DMS153 treated with DMSO at 0.1 percent for 48 hours (cell line): ENCODE data around the gene RGL1.
"Not testable (repeated sequence)": the region's sequence is repeated elsewhere in the genome, so short reads cannot be mapped to it uniquely, and the experiment has no call there.

ENCODE experiments used
- DNase-seq: peaks from one replicate; lab custom pipeline; 2025; ENCODE audit not compliant: unreplicated experiment; lab: John Stamatoyannopoulos, UW

Gene RGL1

DNA sequence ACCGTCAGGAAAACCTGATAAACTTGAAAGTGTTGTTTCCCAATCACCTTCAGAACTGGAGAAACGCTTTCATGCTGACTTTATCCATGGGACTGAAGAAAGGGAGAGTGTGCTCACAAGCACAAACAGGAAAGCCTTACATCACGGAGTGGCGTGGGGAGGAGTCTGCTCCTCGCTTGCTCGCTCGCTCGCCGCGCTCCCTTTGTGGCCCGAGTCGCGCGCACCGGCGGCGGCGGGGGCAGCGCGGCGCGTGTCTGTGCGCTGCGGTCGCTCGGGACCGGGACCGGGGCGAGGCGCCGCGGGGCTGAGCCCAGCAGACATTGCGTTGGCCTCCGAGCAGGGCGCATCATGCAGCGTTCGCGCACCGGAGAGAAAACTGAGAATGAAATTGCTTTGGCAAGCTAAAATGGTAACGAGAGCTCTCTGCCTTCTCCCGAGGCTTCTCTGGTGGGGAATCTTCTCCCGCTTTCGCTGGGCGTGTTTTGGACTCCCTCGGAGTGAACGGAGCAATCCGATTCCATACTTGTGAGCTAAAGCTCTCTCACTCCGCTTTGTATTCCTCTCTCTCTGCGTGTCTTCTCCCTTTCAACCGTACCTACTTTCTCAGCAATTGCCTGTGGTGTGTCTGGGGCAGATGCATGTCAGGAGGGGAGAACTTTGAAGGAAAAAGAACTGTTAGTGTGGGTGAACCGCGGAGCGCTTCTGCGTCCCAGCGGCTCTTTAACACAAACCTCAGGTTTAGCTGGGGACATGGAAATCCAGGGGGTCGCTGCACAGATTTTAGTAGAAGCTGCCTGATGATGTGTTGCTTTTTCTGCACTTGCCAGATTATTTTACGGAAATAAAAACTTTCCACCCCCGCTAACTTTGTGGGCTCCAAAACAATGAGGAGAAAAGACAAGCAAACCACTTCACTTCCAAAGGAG is at the start of gene RGL1:
RGL1 (plus strand) TSS at position 205 of the 926 bp plus-strand sequence; CDS start at position 383, 178 bp downstream.
- peak; percentile 55 for DNase-seq

- DNase-seq: no peak
Measured at GRCh38 chr1:183756326-183756725, 48.6 kb upstream of the RGL1 start.

DNA sequence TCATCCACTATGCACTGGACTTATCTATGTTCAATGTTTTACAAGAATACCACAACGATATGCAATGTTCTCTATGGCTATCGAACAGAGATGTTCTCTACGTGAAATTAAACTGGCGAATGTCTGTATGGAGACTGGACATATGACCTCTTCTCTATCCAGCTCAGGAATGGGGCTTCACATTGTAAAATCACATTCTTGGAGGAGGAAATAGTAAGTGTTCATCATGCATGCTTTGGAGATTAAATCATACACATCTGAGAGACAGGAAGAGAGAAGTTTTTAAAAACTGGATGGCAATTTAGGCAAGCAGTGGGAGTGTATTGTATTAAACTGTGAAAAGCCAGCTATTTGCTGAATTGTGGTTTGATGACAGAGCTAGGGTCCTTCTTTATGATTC is 47.9 kb upstream of the RGL1 start:
- DNase-seq: no peak

DNA sequence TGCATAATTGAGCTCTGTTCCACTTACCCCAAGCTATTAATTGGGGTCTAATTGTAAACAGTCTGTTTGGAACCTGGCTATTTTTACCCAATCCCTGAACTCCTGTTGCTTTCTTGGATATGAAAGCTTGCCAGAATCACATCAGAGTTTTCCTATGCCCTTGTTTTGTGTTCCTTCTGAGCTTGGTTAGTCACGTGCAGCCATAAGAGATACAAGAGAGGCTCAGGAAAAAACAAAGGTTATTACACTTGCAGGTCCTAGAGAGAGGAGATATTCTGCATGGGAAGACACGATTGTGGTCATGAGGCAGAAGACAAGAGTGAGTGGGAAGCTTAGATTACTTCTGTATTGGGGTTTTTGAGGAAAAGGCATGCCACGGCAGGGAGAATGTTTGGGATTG is 46.0 kb upstream of the RGL1 start:
- DNase-seq: no peak

DNA sequence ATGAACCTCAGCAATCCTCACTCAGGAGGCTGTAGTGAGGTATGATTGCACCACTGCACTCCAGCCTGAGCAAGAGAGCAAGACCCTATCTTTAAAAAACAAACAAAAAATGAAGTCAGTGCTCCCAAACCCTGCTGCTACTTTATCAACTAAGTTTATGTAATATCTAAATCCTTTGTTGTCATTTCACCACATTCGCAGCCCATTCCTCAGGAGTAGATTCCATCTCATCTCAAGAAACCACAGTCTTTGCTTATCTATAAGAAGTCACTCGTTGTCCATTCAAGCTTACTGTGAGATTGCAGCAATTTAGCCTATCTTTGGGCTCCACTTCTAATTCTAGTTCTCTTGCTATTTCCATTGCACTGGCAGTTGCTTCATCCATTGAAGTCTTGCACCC is 44.3 kb upstream of the RGL1 start:
- DNase-seq: no peak

GRCh38 chr1:183761871-183762270 is 43.0 kb upstream of the RGL1 start:
- DNase-seq: no peak

GRCh38 chr1:183762856-183763255 is 42.1 kb upstream of the RGL1 start:
- not testable (repeated sequence) for DNase-seq

DNA sequence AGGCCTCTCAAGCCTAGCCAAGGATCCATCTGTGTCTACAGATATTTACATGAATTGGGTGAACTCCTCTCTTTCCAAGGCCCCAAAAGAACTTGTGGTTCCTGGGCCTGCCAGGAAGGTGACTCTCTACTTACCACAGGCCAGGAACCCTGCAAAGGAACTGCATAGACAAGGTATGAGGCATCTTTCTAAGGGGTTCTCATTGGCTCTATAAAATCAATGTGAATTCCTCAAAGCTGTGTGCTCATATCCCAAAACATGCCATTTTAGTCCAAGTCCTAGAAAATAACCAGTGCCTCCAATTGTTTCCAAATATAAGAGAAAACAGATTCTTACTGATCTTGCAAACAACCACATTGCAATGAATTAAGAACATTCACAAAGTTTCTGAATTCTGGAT is 39.9 kb upstream of the RGL1 start:
- no peak for DNase-seq

- no peak for DNase-seq
Measured at GRCh38 chr1:183769956-183770815, 34.7 kb upstream of the RGL1 start.

DNA sequence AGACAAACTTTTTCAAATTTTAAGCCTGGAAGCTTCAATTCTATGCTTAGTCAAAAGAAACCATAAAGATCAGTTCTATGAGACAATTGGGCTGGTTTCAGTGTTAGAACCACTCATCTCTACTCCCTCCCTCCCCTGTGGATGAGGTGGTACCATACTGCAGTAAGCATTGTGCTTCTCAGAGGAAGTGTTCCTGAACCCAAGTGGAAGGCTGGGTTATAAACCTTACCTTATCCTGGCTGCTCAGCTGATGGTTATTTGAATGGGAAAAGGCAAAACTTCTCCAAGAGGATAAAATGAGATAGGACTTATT is 34.1 kb upstream of the RGL1 start:
- DNase-seq: no peak

- DNase-seq: no peak
Measured at GRCh38 chr1:183773482-183774274, 31.2 kb upstream of the RGL1 start.

- DNase-seq: no peak
Measured at GRCh38 chr1:183774938-183775337, 30.0 kb upstream of the RGL1 start.

DNA sequence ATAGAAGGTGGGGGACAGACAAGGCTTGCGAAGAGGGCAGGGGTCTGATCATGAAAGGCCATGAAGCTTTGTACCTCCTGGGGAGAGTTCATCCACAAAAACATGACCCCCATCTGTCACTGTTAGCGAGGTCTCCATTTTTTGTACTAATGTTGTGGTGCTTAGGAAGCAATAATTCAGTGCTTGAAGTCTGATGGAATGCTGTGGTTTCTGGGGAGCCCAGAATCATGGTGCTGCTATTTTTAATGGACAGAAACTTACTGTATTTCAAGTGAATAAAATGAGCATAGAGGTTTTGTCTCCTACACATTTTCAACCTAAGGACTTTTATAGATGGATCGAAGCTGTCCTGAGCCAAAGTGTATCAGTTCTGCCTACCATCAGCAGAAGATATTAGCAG is 28.2 kb upstream of the RGL1 start:
- DNase-seq: no peak

GRCh38 chr1:183777328-183777727 is 27.6 kb upstream of the RGL1 start:
- DNase-seq: no peak

DNA sequence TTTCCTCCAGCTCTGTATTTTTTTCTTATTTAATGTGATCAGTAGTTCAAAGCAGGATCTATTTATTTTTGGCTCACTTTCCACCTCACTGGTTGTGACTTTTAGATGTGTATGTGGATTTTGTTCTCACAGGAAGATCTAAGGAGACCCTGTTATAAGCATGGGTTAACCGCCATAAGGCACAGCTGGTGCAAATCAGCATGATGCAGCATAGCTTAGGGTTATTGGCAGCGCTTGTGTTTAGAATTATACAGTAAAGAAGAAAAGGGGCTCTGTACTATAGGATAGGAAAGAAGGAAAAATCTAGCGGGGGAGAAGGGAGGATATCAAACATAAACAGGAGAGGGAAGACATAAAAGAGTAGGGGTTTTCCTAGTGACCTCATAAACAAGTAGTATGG is 26.9 kb upstream of the RGL1 start:
- DNase-seq: no peak

GRCh38 chr1:183778568-183779433 is 26.1 kb upstream of the RGL1 start:
- no peak for DNase-seq

GRCh38 chr1:183780159-183780558 is 24.8 kb upstream of the RGL1 start:
- DNase-seq: peak; percentile 43

DNA sequence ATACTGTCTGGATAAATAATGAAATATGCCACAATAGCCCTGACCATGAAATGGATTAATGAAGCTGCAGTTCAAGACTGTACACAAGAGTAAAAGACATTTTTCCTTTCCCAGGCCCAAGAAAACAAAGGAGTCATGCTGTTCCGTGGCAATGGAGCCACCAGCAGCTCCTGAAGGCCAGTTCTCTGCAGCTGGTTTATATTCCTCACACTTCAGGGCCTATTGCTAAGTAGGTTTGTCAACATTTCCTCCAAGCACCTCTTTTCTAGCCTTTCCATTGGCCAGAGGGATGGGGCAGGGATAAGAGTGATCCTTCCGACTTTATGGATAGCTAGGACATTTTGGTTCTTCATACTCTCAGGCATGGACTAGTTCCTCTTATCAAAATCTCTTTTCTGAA is 24.2 kb upstream of the RGL1 start:
- DNase-seq: no peak

GRCh38 chr1:183783342-183783741 is 21.6 kb upstream of the RGL1 start:
- DNase-seq: no peak
